HEK293 (cell line): ENCODE data around the gene ERN2.

Experiments used
- CTCF ChIA-PET: fragments of 350-600 bp; formaldehyde crosslinking; extraction: SDS; loops from one replicate; lab custom pipeline; 2021; ENCODE audit warnings: antibody characterized with exemption; lab: Yijun Ruan, JAX
- POLR2A ChIA-PET: fragments of 300-600 bp; formaldehyde crosslinking; extraction: SDS; loops from one replicate; lab custom pipeline; 2020; ENCODE audit warnings: antibody characterized with exemption, inconsistent platforms; lab: Yijun Ruan, JAX
- H3K27ac ChIP-seq: fragments of 200-500 bp; sonication (Bioruptor generic); 2 replicates; pipeline ENCODE4 v1.5.1; 2014; ENCODE audit warnings: low read depth, low read length, control low read depth, inconsistent platforms; ENCODE audit errors: extremely low read depth
- H3K36me3 ChIP-seq, 2 experiments: fragments of 200-500 bp in 1 of 2; sonication (Bioruptor generic) in 1 of 2; 1 replicate in 1 of 2; 2 replicates in 1 of 2; pipeline ENCODE4 v1.5.1; 2014 to 2017; ENCODE audit warnings: inconsistent platforms in 2 of 2, low read length in 2 of 2; ENCODE audit not compliant: control insufficient read depth in 2 of 2, insufficient read depth in 1 of 2
- H3K4me1 ChIP-seq: fragments of 200-500 bp; sonication (Bioruptor generic); 2 replicates; pipeline ENCODE4 v1.5.1; 2014; ENCODE audit warnings: mild to moderate bottlenecking, low read length, inconsistent platforms; ENCODE audit not compliant: control insufficient read depth, insufficient read depth
- H3K4me3 ChIP-seq: 2 replicates; pipeline ENCODE4 v1.5.1; 2011; ENCODE audit warnings: low read depth, mild to moderate bottlenecking, control low read depth, low read length, moderate library complexity
- H3K9me3 ChIP-seq: fragments of 200-500 bp; sonication (Bioruptor generic); 2 replicates; pipeline ENCODE4 v1.5.1; 2014; ENCODE audit warnings: low read depth, low read length, inconsistent platforms; ENCODE audit not compliant: control insufficient read depth, insufficient read depth
- AEBP2 ChIP-seq: fragments of 450-650 bp; formaldehyde crosslinking; IDR thresholded peaks from 2 replicates; pipeline ENCODE4 v1.5.1; 2016; ENCODE audit warnings: missing biosample characterization, missing genetic modification characterization, borderline replicate concordance
- BCL11A ChIP-seq: fragments of 450-650 bp; formaldehyde crosslinking; IDR thresholded peaks from 2 replicates; pipeline ENCODE4 v1.5.1; 2016; ENCODE audit warnings: low read depth, missing biosample characterization, missing genetic modification characterization
- GLI4 ChIP-seq: fragments of 450-650 bp; formaldehyde crosslinking; IDR thresholded peaks from 2 replicates; pipeline ENCODE4 v1.5.1; 2016; ENCODE audit warnings: missing biosample characterization, missing genetic modification characterization
- KLF17 ChIP-seq: fragments of 450-650 bp; formaldehyde crosslinking; IDR thresholded peaks from 2 replicates; pipeline ENCODE4 v1.5.1; 2016; ENCODE audit warnings: missing biosample characterization, missing genetic modification characterization
- MYNN ChIP-seq: fragments of 450-650 bp; formaldehyde crosslinking; IDR thresholded peaks from 2 replicates; pipeline ENCODE4 v1.5.1; 2016; ENCODE audit warnings: missing biosample characterization, missing genetic modification characterization, borderline replicate concordance
- SP3 ChIP-seq: fragments of 450-650 bp; formaldehyde crosslinking; IDR thresholded peaks from 2 replicates; pipeline ENCODE4 v1.5.1; 2016; ENCODE audit warnings: missing biosample characterization, missing genetic modification characterization
- SP7 ChIP-seq: fragments of 450-650 bp; formaldehyde crosslinking; IDR thresholded peaks from 2 replicates; pipeline ENCODE4 v1.5.1; 2016; ENCODE audit warnings: missing biosample characterization, missing genetic modification characterization
- ZBTB20 ChIP-seq: fragments of 450-650 bp; formaldehyde crosslinking; IDR thresholded peaks from 2 replicates; pipeline ENCODE4 v1.5.1; 2016; ENCODE audit warnings: missing biosample characterization, missing genetic modification characterization
- ZBTB6 ChIP-seq: fragments of 450-650 bp; formaldehyde crosslinking; IDR thresholded peaks from 2 replicates; pipeline ENCODE4 v1.5.1; 2017; ENCODE audit warnings: missing biosample characterization, missing genetic modification characterization
- ZFHX2 ChIP-seq: fragments of 450-650 bp; formaldehyde crosslinking; conservative IDR thresholded peaks from 2 replicates; pipeline ENCODE4 v1.5.1; 2016; ENCODE audit warnings: missing biosample characterization, missing genetic modification characterization
- ZNF169 ChIP-seq: fragments of 450-650 bp; formaldehyde crosslinking; IDR thresholded peaks from 2 replicates; pipeline ENCODE4 v1.5.1; 2016; ENCODE audit warnings: missing biosample characterization, missing genetic modification characterization
- ZNF184 ChIP-seq: fragments of 450-650 bp; IDR thresholded peaks from 2 replicates; pipeline ENCODE4 v1.5.1; 2018; ENCODE audit warnings: missing biosample characterization, mild to moderate bottlenecking, missing genetic modification characterization
- ZNF248 ChIP-seq: fragments of 450-650 bp; formaldehyde crosslinking; IDR thresholded peaks from 2 replicates; pipeline ENCODE4 v1.5.1; 2017; ENCODE audit warnings: missing biosample characterization, missing genetic modification characterization
- ZNF366 ChIP-seq: fragments of 450-650 bp; formaldehyde crosslinking; conservative IDR thresholded peaks from 2 replicates; pipeline ENCODE4 v1.5.1; 2016; ENCODE audit warnings: missing biosample characterization, missing genetic modification characterization
- ZNF391 ChIP-seq: fragments of 450-650 bp; formaldehyde crosslinking; IDR thresholded peaks from 2 replicates; pipeline ENCODE4 v1.5.1; 2016; ENCODE audit warnings: low read depth, missing biosample characterization, missing genetic modification characterization, borderline replicate concordance
- ZNF398 ChIP-seq: fragments of 450-650 bp; formaldehyde crosslinking; IDR thresholded peaks from 2 replicates; pipeline ENCODE4 v1.5.1; 2017; ENCODE audit warnings: missing biosample characterization, missing genetic modification characterization
- ZNF549 ChIP-seq: fragments of 450-650 bp; IDR thresholded peaks from 2 replicates; pipeline ENCODE4 v1.5.1; 2018; ENCODE audit warnings: missing biosample characterization, missing genetic modification characterization, mild to moderate bottlenecking, inconsistent platforms, moderate library complexity
- ZNF610 ChIP-seq: fragments of 450-650 bp; formaldehyde crosslinking; IDR thresholded peaks from 2 replicates; pipeline ENCODE4 v1.5.1; 2016; ENCODE audit warnings: missing biosample characterization, missing genetic modification characterization, borderline replicate concordance
- ZNF670 ChIP-seq: fragments of 450-650 bp; formaldehyde crosslinking; IDR thresholded peaks from 2 replicates; pipeline ENCODE4 v1.5.1; 2016; ENCODE audit warnings: missing biosample characterization, missing genetic modification characterization, low read depth
- ZNF707 ChIP-seq: fragments of 450-650 bp; formaldehyde crosslinking; IDR thresholded peaks from 2 replicates; pipeline ENCODE4 v1.5.1; 2016; ENCODE audit warnings: missing biosample characterization, missing genetic modification characterization

The ERN2 gene

GRCh38 chr16:23712976-23713375 lies at the start of gene ERN2:
TSS of gene ERN2 (minus strand) at chr16:23713222. CDS start at chr16:23713187, 35 bp downstream.
- H3K36me3 ChIP-seq: no peaks in the 10 kb centered on the region
- no peak within 1 kb of the TSS for H3K4me3 ChIP-seq
- no peaks in the 10 kb centered on the region for H3K4me1 ChIP-seq
- no peak within 1 kb of the TSS for H3K27ac ChIP-seq
- TF ChIP-seq ZNF707 (tag by site-specific recombination) (no peak), GLI4 (no peak), KLF17 (tag by site-specific recombination) (no peak), SP3 (tag by site-specific recombination) (no peak), BCL11A (tag by site-specific recombination) (no peak), ZNF391 (tag by site-specific recombination) (no peak), ZNF184 (no peak)
- ChIA-PET POLR2A (no interaction called here), CTCF (no interaction called here)
- no peaks in the 10 kb centered on the region for H3K9me3 ChIP-seq

- no peak overlapping the region for H3K27ac ChIP-seq
- no peak overlapping the region for H3K4me3 ChIP-seq
- POLR2A ChIA-PET: no interaction called here
- H3K4me1 ChIP-seq: no peaks in the 10 kb centered on the region
- H3K9me3 ChIP-seq: no peaks in the 10 kb centered on the region
- TF ChIP-seq ZBTB6: peak; percentile 64
- peak; percentile 89 for TF ChIP-seq ZNF549
- no peak for TF ChIP-seq AEBP2 (tag by site-specific recombination)
- peak; percentile 99 for TF ChIP-seq ZNF610 (tag by site-specific recombination)
- no peaks in the 10 kb centered on the region for H3K36me3 ChIP-seq
- CTCF ChIA-PET: interaction anchor here (0.6 to 1.0 kb wide), 3 partner anchors 44 to 279 kb away, joined by 3 to 5 read pairs (median 5); no protein-coding TSS in a partner anchor
Measured at GRCh38 chr16:23757937-23758619, 45.1 kb upstream of the ERN2 start.

GRCh38 chr16:23757116-23757515 lies 44.1 kb upstream of the ERN2 start:
- CTCF ChIA-PET: no interaction called here
- H3K9me3 ChIP-seq: no peaks in the 10 kb centered on the region
- no peaks in the 10 kb centered on the region for H3K36me3 ChIP-seq
- no peak overlapping the region for H3K4me3 ChIP-seq
- POLR2A ChIA-PET: no interaction called here
- H3K27ac ChIP-seq: no peak overlapping the region
- TF ChIP-seq ZNF248 (tag by site-specific recombination) (no peak), SP7 (tag by site-specific recombination) (no peak), ZFHX2 (tag by site-specific recombination) (no peak), ZNF169 (tag by site-specific recombination) (no peak), ZNF366 (tag by site-specific recombination) (no peak), ZNF398 (tag by site-specific recombination) (no peak), GLI4 (no peak), MYNN (tag by site-specific recombination) (no peak), ZBTB20 (tag by site-specific recombination) (no peak), ZNF670 (tag by site-specific recombination) (no peak)
- H3K4me1 ChIP-seq: no peaks in the 10 kb centered on the region
